NCI-H2171 treated with DMSO at 0.1 percent for 48 hours (cell line): ENCODE results near the gene CIAO2B.
A peak's percentile ranks its signal among the peaks of the same experiment; 100 is the strongest.
"Not testable (repeated sequence)": the region's sequence is repeated elsewhere in the genome, so short reads cannot be mapped to it uniquely, and the experiment has no call there.

Source experiments
- DNase-seq: peaks from one replicate; lab custom pipeline; 2025; lab: John Stamatoyannopoulos, UW

Gene CIAO2B

DNA sequence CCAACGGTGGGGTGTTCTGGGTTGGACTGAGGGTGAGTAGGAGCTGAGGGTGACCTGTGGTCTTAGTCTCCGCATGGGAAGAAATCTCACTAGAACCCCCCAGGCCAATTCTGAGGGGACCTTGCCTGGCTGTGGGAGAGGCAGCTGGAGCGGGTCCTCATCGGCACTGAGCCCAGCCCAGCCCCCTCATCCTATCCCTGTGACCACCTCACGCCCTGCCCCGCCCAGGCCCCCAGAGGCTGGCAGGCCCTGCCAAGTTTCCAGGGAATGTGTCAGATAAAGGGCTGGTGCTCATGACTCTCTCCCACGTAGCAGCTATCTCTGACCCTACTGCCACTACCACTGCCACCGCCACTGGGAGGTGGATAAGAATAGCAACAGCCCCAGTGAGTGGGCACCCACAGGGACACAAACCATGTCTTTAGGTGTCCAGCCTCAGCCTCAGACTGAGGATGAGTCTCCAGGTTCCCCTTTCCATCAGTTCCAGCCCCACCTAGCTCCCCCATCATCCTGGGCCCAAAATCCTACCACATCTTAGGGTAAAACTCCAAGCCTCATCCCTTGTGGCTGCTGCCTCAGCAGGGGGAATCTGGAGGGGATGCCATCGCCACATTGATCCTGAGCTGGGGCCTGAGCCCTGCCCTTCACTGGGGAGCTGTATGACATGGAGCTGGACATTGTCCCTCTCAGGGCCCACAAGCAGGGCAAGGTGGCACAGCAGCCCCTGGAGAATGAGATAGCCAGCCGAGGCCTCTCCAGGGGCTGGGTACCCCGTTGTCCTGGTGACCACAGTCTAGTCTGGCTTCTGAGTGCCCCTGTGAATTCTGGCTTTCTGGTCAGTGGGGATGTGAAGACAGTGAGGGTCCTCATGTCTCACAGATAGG, 30.4 kb downstream of the CIAO2B start:
- DNase-seq = no peak

DNA sequence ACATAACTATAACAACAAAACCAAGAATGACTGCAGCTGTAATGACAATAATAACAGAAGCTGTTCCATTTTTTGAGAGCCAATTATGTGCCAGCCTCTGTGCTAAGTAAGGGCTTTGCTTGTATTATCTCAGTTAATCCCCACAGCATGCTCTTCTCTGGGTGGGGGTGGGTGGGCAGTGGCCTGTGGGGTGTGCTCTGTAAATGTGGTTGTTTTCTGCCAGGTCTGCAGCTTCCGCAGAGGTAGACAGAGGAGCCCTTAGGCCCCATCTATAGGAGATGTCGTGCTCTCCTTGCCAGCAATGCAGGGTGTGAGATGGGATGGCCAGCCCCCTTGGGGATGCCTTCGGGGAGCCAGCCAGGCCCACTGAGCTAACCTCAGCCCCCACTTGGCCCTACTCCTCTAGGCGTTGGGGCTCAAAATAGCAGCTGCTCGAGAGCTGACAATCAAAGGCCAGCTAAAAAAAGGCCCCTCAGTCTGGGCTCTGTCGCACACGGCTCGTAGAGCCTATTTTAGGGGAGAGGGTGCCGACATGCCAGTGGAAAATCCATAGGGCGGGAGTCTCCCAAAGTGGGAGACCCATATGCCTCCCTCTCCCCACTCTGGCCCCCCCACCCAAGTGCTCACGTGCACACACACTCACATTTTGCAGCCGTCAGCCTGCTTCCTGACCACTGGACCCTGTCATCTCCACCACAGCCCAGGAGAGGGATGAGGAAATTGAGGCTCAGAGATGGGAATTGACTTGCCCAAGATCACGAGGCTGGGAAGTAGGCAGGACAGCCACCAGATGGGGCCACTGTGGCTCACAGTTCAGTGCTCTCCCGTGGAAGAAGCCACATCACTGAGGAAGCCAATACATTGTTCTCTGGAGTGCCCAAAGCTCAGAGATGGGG, 31.3 kb downstream of the CIAO2B start:
- DNase-seq = no peak

DNA sequence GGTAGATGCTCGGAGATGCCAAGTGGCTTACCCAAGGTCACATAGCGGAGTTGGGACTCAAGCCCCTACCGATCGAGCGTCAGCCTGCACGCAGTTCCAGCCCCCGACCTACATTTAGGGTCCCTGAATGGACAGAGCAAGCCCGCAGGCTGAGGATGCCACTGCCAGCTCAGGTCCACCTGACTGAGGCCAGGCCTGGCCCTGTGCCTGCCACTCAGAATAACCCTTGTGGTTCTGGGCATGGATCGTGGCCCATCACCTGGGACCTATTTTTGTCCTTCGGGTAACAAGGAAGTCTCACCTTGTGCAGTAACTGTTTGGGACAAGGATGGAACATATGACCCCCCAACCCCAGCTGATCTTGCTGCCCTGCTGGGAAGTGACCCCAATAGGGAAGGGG, 32.6 kb downstream of the CIAO2B start:
- no peak for DNase-seq

GRCh38 chr16:66900721-66901441, 33.3 kb downstream of the CIAO2B start:
- no peak for DNase-seq

GRCh38 chr16:66899945-66900710, 34.1 kb downstream of the CIAO2B start:
- DNase-seq = peak; percentile 58

DNA sequence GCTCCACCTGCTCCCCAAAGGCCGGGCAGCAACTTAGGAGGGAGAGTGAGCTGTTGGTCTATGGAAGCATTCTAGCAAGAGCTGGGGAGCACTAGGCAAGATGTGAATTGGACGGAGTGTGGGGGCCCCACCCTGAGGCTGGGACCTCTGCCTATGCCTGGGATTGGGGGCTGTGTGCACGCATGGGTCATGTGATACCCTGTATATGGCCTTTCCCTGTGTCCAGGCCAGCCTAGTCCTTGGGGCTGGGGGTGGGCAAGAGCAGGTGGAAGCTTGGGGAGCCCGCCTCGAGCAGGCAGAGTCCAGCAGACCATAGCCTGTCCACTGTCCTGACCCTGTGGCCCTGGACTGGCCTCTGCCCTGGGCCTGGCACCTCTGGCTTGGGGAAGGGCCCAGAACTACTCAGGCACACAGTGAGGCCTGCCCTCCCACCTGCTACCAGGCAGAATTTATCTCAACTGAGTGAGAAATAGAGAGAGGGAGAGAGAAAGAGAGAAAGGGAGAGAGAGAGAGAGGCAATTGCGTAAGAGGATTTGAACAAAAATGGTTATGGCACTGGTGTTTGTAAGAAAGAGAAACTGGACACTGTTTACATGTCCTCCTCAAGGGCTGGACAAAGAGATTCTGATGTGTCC, 34.8 kb downstream of the CIAO2B start:
- no peak for DNase-seq

DNA sequence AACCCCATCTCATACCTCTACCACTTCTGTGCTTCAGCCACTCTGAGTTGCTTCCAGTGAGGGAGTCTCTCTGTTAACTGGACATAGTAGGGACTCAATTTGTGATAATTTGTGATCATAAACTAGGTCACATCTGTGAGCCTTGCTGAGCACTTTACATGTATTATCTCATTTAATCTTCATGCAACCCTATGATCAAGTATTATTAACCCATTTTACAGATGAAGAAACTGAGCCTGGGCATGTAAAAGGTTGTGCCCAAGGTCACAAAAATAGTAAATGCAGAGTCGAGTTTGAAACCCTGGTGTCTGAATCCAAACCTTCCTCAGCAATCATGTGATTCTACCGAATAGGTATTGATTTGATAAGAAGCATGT, 35.3 kb downstream of the CIAO2B start:
- no peak for DNase-seq

GRCh38 chr16:66898207-66898606, 36.0 kb downstream of the CIAO2B start:
- DNase-seq = no peak

DNA sequence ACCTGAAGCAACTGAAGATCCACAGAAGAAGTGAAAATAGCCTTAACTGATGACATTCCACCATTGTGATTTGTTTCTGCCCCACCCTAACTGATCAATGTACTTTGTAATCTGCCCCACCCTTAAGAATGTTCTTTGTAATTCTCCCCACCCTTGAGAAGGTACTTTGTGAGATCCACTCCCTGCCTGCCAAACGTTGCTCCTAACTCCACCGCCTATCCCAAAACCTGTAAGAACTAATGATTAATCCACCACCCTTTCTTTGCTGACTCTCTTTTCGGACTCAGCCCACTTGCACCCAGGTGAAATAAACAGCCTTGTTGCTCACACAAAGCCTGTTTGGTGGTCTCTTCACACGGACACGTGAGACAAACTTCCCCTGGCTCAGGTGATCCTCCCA, 37.5 kb downstream of the CIAO2B start:
- not testable (repeated sequence) for DNase-seq

GRCh38 chr16:66895999-66896398, 38.2 kb downstream of the CIAO2B start:
- no peak for DNase-seq

GRCh38 chr16:66895689-66895979, 38.6 kb downstream of the CIAO2B start:
- no peak for DNase-seq

GRCh38 chr16:66894948-66895688, 39.1 kb downstream of the CIAO2B start:
- peak; percentile 53 for DNase-seq

GRCh38 chr16:66894055-66894454, 40.1 kb downstream of the CIAO2B start:
- no peak for DNase-seq

GRCh38 chr16:66891797-66892196, 42.4 kb downstream of the CIAO2B start:
- no peak for DNase-seq

GRCh38 chr16:66891360-66891759, 42.8 kb downstream of the CIAO2B start:
- DNase-seq = no peak

DNA sequence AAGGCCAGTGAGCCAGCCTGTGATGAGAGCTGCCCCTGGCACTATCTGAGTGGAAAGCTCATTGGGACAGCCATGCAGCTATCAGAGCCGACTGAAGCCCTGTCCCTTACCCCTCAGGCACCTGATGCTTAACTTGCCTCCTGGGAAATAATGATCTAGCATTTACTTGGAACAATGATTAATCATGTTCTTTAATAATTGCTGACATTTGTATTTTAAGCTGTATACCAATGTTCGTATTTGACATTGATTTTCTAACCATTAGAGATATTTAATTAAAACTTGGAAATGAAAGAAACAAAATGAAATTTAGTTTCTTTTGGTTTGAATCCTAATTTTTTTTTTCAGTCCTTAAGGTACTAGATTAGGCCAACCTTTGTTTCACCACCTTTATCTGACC, 43.4 kb downstream of the CIAO2B start:
- DNase-seq = no peak

DNA sequence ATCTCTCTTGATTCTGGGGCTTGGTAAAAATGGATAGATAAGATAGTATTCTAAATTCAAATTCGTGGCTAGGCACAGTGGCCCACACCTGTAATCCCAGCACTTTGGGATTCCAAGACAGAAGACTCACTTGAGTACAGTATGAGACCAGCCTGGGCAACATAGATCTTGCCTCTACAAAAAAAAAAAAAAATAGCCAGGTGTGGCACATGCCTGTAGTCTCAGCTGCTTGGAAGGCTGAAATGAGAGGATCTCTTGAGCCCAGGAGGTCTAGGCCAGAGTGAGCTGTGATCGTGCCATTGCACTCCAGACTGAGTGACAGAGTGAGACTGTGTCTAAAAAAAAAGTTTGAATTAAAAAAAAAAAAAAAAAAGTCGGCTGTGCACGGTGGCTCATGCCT, 44.6 kb downstream of the CIAO2B start:
- no peak for DNase-seq

DNA sequence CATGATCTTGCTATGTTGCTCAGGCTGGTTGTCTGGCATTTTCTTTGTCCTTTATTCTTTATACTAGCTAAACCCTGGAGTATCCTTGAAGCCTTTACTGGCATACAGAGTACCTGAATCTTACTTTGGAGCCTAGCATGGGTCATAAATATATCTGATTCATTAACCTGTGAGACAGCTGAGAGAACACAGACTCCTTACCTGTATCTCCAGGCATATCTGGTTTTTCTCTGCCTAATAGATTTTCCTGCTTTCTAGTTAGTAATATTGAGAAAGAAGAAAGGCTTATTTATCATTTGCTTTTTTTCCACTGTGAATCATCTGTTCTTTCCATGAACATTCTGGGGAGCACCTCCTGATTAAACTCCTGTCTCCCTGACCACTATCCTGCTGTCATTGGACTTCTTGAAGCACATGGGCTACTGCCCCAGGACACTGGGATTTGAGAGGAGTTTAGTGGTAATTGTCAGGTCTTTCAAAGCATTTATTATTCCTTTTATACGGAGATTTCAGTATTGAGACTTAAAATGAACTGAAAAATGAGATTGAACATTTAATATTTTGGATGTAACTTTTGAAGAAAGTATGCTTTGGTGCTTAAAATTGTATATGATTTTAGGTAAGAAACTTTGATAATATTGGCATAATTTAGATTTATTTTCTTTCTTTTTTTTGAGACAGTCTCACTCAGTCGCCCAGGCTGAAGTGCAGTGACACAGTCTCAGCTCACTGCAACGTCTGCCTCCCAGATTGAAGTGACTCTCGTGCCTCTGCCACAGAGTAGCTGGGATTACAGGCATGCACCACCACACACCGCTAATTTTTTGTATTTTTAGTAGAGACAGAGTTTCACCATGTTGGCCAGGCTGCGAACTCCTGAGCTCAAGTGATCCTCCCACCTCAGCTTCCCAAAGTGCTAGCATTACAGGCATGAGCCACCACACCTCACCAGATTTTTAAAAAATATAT, 45.3 kb downstream of the CIAO2B start:
- no peak for DNase-seq

- no peak for DNase-seq
These were observed 47.3 kb downstream of the CIAO2B start for GRCh38 chr16:66886914-66887313.
